Epithelial cell of alveolus of lung (primary cell): Measurements from ENCODE around the gene SELP. TPM values are rescaled to one million over a fixed set of nuclear protein-coding genes. Genes with fewer than 3 reads are reported as not detected.

Experiments used
- total RNA-seq: library from RNA; depleted of rRNA; stranded (reverse); fragments of >200 nt; gene quantifications from 2 replicates; pipeline ENCODE4 v1.2.1, GENCODE V29; 2015

Gene SELP
- total RNA-seq, result not detected in 2 replicates

DNA sequence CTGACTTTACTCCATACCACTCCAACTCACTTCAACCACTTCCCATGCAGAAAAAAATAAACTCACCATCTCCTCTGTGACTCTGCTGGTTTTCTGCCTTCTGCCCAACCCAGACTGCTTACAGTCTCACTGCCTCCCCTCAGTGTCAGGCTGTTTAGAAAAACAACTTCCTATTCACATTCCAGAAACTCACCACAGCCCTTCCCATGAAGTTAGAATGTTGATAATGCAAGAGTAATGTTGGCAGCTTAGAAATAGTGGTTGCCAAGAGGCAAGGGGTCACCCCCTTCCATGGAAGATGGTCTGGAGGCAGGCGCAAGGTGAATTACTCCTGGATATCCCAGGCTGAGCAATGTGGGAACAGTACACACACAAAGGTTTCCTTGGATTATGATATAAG, at the start of gene SELP:
SELP (minus strand) TSS at position 119 of the 400 bp plus-strand sequence; CDS start at position 69, 50 bp downstream.

DNA sequence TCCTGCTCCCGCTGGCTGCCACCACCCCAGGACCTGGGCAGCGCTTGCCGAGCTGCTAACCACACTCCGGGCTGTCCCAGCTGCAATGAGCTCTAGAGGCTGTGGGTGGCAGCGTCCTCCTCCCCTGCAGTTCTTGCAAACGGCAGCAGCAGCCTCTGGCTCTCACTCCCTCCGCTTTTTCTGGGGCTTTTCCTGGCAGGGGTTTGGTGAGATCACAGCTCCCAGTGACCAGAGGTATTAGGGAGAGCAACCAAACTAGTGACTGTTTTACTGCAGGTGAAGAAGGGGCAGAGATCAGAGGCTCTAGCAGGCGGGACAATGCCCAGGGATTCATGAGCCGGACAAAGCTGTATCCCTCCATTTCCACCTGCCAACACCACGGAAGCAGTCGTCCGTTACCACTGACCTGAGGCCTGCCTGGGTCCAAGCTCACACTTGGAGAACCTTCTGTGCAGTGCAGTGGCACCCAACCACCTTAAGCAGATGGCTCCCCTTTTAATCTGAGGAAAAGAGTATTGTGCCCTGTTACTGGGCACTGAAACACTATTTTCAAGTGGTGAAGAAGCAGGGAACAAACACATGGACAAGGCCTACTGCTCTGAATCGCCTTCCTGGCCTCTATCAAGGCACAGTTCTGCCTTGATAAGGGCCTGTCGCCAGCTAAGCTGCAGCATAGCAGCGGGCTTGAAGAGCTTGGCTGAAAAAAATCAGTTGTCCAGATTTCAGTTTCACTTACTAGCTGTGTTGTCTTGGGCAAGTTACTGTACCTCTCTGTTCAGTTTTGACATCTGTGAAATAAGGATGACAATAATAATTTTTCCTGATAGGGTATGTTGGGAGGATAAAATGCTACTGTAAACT, 43.3 kb downstream of the SELP start, which contains the start of gene F5:
F5 (minus strand) TSS at position 87 of the 861 bp plus-strand sequence. CDS start 95 bp downstream, outside the sequence.

Other genes starting within 250 kb of the SELP start
- 1.2 and 2.2 TPM in 2 replicates for gene CCDC181, start 202.7 kb downstream of the SELP start, total RNA-seq
- gene SLC19A2, start 144.2 kb downstream of the SELP start, total RNA-seq, result 9.3 and 18.7 TPM in 2 replicates
- gene F5, start 43.6 kb downstream of the SELP start, total RNA-seq, result under 0.01 TPM in 1 of 2 replicates, not detected in the other
- 0.26 TPM in 1 of 2 replicates, not detected in the other for gene SELL, start 81.5 kb upstream of the SELP start, total RNA-seq
- not detected in 2 replicates for gene SELE, start 104.0 kb upstream of the SELP start, total RNA-seq
- 5.4 and 8.3 TPM in 2 replicates for gene METTL18, start 164.8 kb upstream of the SELP start, total RNA-seq